HG03095 (cell line): ENCODE measurements around the gene UROC1.

ENCODE experiments used
- ATAC-seq: cut with Tn5 transposase; IDR thresholded peaks from one replicate; pipeline ENCODE4 v1.9.1; 2021; ENCODE audit warnings: moderate library complexity; ENCODE audit not compliant: unreplicated experiment

UROC1 gene

DNA sequence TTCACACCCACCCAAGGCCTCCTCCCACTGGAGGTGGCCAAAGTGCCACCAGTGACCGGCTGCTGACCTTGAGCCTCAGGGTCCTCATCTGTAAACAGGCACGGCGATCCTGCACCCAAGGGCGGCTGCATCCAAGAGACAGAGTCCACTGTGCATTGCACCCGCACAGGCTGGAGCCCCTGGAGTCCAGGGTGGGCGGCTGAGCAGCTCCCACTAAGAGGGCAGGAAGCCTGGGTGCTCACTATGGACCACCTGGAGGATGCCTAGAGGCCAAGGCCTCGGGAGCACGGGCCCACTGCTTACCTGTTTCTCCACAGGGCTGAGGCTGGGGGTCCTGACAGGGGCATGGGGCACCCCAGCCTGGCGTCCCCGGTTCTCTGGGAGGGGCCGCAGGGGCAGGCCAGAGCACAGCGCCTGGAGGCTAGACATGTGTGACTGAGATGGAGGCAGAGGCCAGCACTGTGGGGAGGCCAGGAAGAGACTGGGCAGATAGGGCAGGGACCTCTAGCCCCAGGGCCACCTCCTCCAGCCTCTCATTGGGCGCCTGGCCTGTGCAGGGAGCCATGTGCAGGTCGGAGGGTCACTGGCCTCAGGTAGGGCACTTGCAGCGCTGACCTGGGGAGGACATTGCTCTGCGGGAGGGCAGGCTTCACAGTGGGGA lies at the start of gene UROC1:
TSS of gene UROC1 (minus strand) at position 483 of the 661 bp plus-strand sequence. CDS start at position 429, 54 bp downstream.
- no peak for ATAC-seq

DNA sequence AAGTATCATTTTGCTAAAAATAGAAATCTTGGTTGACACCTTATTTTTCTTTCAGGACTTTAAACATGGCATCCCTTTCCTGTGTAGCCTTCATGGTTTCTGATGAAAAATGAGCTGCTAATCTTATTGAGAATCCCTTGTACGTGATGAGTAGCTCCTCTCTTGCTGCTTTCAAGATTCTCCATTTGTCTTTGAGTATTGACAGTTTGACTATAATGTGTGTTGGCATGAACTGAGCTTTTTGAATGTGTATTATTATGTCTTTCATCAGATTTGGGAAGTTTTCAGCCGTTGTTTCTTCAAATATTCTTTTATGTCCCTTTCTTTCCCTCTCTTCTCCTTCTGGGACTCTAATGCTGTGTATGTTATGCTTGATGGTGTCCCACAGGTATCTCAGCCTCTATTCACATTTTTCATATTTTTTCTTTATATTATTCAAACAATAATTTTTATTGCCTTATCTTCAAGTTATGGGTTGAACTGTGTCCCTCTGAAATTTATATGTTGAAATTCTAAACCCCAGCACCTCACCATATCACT lies 45.2 kb upstream of the UROC1 start:
- ATAC-seq, result no peak

DNA sequence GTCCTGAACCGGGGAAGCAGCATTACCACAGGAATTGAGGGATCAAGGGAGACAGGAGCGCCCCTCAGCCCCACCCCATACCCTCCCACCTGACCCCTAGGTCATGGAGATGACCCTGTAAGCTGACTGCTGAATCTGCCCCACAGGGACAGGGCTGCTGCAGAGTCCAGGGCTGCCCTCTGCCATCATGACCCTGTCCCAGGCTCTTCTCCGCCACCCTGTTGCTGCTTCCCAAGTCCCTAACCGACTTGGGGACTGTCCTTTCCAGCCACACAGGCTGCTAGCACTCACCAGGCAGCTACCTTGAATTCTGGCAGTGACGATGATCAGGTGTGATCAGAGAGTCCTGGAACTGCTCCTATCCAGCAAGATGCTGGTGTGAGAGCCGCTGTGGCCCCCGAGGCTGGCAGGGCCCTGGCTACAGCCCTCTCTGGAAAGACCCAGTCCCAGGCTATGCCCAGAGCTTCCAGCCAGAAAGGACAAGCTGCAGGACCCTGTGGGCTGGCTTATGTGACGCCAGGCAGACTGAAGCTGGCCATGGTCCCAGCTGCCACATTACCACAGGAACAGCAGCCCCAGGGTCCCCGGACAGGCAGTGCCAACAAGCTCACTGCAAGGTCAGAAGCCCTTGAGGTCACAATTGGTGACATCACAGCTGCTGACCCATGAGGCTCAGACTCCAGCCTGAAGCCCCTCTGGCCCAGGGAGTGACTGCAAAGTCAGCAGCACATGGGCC lies 40.9 kb upstream of the UROC1 start, which contains the start of gene C3orf22:
TSS of gene C3orf22 (minus strand) at position 597 of the 736 bp plus-strand sequence. CDS start 5,542 bp downstream, outside the sequence.
- ATAC-seq, result no peak

DNA sequence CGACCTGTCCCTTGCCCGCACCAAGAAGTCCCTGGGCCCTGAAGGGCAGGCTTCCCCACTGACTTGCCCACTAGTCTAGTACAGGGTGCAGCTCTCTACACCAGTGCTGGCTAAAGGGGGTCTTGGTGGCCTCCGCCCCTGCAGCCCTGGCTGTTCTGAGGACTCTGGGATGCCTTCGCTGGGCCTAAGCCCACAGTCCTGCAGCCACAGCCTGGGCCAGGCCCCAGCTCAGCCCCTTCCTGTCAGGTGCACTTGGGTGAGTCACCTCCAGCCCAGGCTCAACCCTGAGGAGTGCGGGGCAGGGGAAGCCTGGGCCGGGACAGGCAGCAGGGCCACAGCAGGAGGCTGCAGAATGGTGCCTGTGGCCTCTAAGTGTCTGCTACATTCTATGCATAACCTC lies 40.2 kb upstream of the UROC1 start:
- no peak for ATAC-seq

DNA sequence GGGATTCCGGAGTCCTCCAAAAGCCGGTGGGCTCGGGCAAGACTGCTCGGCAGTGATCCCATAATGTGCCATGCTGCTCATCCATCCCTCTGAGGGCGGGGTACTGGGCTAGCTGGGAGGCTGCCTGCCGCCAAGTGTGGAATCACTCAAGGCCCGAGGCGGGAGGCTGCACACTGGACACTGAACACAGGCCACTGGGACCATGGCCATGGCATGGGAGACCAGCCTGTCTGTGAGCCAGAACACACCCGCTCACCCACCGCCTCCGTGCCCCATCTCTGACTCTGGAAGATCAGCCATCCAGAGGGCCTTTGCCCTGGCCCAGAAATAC lies 39.8 kb upstream of the UROC1 start:
- ATAC-seq, result no peak

DNA sequence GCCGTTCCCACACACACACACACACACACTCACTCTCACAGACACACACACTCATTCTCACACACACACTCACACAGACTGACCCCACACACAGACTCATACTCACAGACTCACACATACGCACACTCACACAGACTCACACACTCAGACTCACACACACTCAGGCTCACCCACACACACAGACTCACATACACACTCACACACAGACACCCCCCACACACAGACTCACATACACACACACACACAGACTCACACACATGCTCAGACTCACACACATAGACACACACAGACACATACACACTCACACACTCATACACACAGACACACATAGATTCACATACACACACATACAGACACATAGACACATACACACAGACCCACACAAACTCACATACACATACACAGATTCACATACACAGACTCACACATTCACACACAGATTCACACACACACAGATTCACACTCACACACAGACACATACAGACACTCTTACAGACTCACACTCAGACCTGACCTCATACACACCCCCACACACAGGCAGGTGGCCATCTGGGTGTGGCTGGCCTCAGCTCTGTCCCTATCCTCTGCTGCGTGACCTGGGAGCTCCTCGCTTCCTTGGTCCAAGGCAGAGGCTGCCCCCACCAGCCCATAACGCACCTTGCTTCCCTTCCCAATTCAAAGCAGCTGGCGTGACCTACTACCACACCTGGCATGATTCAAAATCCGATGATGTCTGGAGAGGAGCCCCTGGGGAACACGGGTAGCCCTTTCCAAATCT lies 39.3 kb upstream of the UROC1 start:
- ATAC-seq, result no peak

DNA sequence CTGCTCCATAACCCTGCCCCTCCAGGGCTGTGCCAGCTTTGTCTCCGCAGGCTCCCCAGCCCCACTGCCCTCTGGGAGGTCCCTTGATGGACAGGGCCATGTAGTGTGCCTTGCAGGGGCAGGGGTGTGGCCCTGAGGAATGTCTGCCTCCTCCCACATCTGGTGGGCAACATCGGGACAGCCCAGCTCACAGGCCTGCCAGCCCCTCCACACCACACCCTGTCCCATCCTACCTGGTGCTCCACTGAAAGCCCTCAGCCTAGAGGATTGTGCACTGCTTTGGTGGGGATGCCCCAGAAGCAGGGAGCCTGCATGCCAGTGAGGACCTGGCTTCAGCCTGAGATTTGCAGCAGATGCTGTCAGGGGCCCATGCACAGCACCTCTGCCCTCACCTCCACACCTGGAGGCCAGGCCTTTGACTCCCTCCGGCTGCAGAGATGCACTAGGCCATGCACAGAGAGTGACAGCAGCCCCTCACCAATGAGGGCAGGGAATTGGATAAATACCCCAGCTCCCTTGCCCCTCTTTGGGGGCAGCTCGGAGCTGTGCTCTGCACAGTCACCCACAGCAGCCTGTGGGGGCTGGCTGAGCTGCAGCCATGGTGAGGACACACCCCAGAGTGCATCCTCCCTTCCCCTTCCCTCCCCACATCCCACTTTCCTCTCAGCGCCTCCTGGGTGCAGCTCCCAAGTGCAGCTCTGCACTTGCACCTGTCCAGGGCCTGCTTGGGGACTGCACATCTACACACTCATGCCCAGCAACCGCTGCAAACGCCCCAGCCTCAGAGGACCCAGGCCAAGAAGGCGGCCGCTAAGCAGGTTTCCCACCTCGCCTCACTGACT lies 38.4 kb upstream of the UROC1 start:
- no peak for ATAC-seq

DNA sequence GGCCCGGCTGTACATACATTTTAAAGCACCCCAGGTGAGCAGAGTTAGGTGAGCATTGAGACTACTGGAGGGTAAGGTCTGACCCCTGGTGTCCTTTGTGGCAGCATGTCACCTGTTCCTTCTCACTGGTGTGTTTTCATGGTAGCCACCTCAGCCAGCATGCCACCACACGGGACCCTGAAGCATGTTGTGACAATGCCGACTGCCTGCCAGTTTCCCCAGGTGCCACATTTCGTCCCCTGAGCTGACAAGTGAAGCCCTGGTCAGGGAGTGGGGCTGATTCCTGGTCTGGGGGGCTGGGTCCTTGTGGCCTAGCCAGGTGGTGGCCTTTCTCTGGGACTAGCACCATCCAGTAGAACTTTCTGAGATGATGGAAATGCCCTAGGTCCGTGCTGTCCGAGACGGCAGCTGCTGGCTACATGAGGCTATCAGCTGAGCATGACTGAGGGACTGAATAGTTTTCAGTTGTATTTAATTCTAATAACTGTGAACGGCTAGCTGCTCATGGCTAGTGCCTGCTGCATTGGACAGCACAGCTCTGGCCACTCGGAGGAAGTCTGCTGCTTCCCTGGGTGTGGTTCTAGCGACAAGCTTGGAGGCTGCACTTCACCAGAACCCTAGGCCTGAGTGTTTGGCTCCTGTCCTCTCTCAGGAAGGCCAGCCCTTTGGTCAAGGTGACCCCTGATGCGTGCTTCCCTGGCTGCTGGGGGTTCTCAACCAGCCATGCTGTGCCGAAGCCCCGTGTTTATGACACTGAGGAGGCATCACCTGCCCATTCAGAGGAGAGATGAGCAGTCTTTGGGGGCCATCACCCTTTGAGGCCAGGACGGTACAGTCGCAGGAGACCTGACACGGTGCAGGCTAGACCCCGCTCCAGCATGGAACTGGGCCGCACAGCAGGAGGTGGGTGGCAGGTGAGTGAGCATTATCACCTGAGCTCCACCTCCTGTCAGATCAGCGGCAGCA lies 37.3 kb upstream of the UROC1 start:
- ATAC-seq, result no peak

DNA sequence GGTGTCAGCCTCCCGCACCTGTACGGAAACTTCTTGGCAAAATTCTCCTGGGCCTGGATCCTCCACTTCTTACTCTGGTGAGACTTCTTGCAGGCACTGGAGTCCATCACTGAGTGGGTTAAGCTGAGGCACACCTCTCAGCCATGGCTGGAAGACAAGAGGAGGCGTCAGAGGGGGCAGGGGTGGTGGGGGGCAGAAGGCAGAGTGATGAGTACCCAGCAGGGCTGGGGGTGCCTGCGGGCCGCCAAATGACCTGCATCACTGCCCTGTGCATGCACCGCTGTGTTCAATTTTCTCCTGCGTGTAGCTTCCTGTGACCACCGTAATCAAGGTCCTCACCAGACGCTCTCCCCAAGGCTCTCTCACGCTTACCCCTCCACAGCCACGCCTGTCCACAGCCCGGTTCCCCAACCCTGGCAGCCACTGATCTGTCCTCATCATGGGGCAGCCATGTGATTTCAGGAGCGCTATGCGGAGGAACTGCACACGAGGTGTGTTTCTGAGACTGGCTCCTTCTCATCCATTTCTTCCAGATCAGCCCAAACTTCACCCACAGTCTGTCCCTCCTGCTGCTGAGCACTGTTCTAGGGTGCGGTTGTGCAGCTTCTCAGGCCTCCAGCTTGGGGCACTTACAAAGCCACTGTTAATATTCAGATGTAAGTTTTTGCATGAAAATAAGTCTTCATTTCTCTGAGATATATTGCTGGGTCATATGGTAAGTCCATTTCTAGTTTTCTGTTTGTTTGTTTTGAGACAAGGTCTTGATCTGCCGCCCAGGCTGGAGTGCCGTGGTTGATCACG lies 35.9 kb upstream of the UROC1 start:
- no peak for ATAC-seq

DNA sequence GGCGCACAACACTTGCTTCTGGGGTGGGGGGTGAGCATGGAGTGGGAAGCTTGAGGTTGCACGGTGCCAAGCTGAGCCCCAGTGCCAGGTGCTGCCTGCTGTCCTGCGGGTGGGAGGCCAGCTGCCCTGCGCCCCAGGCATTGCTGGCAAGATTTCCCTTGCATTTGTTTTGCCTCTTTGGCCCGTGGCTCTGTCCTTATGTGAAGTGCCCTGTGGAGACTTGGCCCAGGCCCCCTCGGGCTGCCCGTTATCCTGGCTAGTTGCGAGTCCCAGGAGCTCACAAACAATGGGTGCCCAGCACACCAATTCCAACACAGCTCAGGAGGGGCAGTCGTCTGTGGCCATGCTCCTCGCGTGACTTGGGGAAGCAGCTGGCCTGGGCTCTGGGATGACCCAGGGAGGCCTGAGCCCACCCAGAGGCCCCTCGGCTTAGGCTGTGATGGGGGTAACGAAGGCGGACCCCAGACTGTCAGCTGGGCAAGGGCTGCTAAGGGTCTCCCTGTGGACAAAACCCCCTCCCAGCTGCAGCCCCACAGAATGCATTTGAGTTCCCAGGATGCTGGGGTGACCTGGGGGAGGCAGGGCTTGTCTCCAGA lies 35.2 kb upstream of the UROC1 start:
- no peak for ATAC-seq

DNA sequence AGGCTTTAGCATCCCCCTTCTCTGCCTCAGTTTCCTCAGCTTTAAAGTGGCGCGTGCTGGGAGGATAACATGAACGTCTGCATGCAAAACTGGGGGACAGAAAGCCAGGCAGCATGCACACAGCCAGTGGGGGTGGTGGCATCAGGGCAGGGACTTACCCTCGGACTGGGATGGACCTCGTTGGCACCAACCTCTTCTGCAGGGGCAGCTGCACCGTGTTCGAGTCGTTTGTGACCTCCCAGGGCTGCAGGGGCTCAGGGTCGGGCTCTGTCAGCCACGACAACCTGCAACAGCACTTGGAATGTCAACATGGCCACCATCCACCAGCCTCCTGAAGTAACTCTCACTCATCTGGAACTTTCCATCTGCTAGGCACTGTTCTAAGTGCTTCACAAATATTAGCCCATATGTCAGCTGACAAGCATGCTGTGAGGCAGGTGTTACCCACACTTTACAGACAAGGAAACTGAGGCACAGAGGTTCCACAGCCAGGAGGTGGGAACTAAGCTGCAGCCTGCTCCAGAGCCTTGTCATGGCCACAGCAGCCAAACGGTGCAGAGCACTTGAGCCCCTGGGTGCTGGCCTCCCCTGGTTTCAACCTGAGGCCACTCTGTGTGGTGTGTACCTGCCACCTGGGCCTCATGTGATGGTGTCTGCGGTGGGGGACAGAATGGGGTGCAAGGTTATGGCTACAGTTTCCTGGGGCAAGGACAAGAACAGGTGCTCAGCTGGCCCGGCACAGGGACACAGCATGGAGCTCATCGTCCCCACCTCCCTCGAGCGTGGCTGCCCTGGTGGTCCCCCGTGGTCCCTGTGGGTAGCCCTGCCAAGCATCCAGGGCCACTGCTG lies 34.5 kb upstream of the UROC1 start:
- ATAC-seq, result no peak

DNA sequence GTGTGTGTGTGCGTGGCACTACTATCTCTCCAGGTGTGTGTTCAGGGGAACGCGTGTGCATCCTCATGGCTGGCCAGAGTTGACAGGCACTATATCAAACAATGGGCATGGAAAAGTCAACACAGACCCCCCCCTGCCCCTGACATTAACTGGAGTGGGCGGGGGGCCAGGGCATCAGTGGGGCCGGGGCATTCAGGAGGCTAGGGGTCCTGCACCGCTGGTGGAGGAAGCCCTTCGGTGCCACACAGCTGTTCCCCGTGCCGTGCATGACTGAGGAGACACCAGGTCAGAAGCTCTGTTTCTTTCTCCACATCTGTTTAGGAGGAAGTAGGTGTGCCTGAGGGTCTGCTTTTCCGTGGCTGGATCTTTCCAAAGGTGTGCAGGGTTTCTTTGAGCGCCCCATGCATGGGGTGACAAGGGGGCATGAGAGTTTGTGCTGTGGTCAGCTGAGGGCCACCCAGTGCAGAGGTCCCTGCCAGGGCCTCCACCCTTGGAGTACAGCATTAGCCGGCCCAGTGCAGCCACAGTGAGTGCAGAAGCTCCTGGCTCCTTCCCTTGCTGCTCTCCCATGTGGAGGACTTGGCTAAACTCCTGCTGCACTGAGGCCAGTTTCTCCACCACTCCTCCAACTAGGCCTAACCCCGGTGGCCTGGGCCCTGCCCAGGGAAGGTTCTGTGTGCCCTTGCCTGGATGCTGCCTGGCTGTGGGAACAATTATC lies 33.7 kb upstream of the UROC1 start:
- no peak for ATAC-seq

DNA sequence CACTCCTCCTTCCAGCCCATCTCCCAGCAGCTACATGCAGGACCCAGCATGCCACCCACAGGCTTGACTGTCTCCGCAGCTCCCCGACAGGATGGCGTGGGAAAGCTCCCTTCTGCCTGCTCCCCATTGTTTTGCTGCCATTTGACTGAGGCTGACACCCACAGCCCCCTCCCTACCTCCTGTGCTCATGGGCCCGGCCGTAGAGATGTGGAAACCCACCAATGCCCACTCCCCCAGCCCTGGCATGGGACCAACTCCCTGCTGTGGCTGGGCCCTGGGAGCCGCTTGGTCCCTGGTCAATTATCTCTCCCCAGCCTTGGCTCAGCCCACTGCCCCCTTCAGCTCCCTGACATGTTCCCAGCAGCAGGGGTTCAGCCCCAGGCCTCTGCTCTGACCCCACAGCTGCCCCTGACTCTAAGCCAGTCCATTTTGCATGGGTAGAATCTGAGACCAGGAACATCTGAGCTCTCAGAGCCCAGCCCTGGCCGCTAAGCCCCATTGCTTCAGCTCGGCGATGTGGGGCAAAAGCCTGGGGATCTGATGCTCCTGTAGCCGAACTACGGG lies 33.0 kb upstream of the UROC1 start:
- ATAC-seq, result no peak

DNA sequence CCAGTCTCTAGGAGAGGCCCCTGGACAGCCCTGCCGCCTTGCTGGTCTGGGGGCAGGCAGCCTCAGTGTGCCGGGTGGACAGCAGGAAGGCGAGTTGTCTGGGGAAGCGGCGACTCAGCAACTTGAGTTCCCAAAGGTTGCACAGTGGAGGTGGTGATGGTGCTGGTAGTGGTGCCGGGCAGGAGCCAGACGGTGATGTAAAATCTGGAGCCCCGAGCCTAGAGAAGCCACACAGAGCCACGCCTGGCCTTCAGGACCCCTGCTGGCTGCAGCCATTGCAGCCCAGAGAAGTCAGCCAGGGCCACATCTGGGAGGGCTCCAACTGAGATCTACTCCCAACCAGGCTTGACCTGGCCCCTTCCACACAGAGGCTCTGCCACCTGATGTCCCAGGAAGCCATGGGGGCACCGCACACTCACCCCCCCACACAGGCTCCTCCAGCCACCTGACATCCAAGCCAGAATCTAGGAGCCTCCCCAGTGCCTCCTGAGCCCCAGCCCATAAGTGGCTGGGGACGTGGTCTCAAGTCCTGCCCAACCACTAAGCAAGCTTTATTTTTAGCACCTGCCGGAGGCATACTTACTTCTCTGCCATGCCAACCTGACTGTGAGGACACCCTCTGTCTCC lies 32.4 kb upstream of the UROC1 start:
- no peak for ATAC-seq

DNA sequence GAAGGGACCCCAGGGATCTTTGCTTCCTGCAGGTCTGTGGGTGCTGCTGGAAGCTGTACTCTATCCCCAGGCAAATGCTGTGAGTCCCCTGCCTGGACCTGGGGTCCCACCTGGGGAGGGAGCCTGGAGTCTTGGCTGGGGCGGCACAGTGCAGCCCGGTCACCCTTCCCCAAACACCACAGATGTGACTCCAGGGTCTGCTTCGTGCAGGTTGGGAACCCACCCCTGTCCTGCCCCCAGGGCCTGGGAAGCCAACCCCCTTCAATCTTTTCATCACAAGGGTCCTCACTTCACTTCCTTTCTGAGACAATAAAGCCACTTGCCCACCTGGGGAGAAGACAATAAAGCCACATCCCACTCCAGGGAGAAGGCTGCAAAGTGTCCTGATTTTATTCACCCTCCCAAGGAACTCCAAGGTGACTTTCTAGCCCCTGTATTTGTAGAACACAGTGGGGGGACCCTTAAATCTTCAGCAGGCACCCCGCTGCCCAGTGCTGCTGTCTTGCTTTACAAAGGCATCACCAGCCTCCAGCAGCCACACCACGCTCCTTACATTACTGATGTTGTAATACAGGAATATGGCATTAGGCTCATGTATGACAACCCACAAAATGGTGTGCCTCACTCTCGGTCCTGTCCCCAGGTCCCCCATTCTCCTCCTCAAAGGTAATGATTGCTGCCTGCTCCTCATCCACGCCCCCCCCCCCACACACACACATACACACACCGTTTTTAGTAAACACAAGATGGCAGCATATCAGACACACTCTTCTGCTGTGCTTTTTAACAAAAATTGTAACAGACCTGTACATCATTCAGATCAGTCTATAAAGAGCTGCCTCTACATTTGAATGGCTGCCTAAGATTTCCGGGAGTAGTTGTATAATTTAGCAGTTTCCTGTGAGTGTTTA lies 31.2 kb upstream of the UROC1 start:
- ATAC-seq, result no peak
